ENCODE measurements around the gene AOPEP. TPM values are rescaled to one million over a fixed set of nuclear protein-coding genes. Genes with fewer than 3 reads are reported as not detected.

AOPEP gene
- total and polyA plus RNA-seq, 2 of the 13 experiments (the other 11 are each of a cell fraction or from before 2014, with no cell fraction given), result 22.2 to 41.6 TPM

DNA sequence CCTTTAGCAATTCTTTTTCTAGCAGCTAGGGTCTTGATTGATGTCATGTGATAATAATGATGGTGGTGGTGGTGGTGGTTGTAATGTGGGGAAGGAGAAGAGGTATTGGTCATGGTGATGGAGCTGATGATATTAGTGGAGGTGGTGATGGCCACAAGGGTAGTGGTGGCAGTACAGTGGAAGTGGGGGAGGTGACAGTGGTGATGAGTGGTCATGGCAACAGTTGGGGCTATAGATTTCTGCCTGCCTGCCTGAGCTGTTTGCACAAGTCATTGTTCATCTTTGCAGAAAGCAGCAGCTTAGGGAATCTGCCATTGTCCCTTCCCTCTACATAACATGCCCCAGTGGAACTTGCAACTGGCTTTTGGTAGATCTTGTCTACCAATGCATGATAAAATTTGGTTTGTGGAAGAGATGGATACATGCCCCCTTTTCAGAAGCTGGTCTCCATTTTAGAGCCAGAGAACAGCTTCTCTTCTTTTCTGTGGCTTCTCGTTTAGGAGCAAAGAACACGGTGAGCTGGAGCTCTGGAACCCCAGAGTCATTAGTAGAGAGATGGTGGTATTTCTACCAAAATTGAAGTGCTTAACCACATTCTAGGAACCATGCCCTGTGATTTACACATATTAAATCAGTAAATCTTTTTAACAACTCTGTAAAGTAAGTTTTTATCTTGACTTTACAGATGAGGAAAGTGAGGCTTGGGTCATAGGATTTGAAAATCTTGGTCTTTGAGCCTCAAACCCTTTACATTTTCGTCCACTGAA lies 100.3 kb downstream of the AOPEP start (continued):
- TF ChIP-seq, protein P1, sequence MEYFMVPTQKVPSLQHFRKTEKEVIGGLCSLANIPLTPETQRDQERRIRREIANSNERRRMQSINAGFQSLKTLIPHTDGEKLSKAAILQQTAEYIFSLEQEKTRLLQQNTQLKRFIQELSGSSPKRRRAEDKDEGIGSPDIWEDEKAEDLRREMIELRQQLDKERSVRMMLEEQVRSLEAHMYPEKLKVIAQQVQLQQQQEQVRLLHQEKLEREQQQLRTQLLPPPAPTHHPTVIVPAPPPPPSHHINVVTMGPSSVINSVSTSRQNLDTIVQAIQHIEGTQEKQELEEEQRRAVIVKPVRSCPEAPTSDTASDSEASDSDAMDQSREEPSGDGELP (IDR thresholded peaks at IDR 0.05; ENCODE audit: borderline replicate concordance, low read depth), result no peak
- TF ChIP-seq EP300 (IDR thresholded peaks at IDR 0.05; ENCODE audit: low read depth in 2 of 2, low read length in 2 of 2), result peak in 1 of 2 experiments; percentile 50; a peak in 2 of 4 replicates
- TF ChIP-seq EP300 (CRISPR knock-in tag; IDR thresholded peaks at IDR 0.05; ENCODE audit: borderline replicate concordance), result no peak
- peak; percentile 44; the same call in 1 of the 2 replicates for TF ChIP-seq FOXA3 (CRISPR knock-in tag; IDR thresholded peaks at IDR 0.05)
- no peak for TF ChIP-seq RARG (CRISPR knock-in tag; IDR thresholded peaks at IDR 0.05; ENCODE audit: low read depth)
- TF ChIP-seq KDM3A (CRISPR knock-in tag; IDR thresholded peaks at IDR 0.05; ENCODE audit: low read depth), result no peak
- peak; percentile 23; the same call in 1 of the 2 replicates for TF ChIP-seq BCL6 (CRISPR knock-in tag; IDR thresholded peaks at IDR 0.05)
- no peak for TF ChIP-seq SOX6 (IDR thresholded peaks at IDR 0.05)
- peak; percentile 79 for TF ChIP-seq SOX6 (CRISPR knock-in tag; IDR thresholded peaks at IDR 0.05)
- TF ChIP-seq SALL1 (CRISPR knock-in tag; IDR thresholded peaks at IDR 0.05), result peak; percentile 73
- TF ChIP-seq, protein P2, sequence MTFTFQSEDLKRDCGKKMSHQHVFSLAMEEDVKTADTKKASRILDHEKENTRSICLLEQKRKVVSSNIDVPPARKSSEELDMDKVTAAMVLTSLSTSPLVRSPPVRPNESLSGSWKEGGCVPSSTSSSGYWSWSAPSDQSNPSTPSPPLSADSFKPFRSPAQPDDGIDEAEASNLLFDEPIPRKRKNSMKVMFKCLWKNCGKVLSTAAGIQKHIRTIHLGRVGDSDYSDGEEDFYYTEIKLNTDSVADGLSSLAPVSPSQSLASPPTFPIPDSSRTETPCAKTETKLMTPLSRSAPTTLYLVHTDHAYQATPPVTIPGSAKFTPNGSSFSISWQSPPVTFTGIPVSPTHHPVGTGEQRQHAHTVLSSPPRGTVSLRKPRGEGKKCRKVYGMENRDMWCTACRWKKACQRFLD (CRISPR knock-in tag; IDR thresholded peaks at IDR 0.05; ENCODE audit: borderline replicate concordance), result no peak
- no peak for TF ChIP-seq ATAD3A (CRISPR knock-in tag; IDR thresholded peaks at IDR 0.05)
- TF ChIP-seq ZNF543 (CRISPR knock-in tag; IDR thresholded peaks at IDR 0.05), result no peak
- 0 out of 2 replicates have a peak, but pooled peaks have one; percentile 18 for TF ChIP-seq TBX3 (IDR thresholded peaks at IDR 0.05; ENCODE audit: borderline replicate concordance)
- no peak for TF ChIP-seq ARNT (IDR thresholded peaks at IDR 0.05)
- TF ChIP-seq CHD4 (IDR thresholded peaks at IDR 0.05; ENCODE audit: borderline replicate concordance, low read length), result 0 out of 2 replicates have a peak, but pooled peaks have one; percentile 18
- no peak for TF ChIP-seq IRF2 (CRISPR knock-in tag; IDR thresholded peaks at IDR 0.05)
- no peak for TF ChIP-seq TEAD2 (CRISPR knock-in tag; IDR thresholded peaks at IDR 0.05)
- 0 out of 2 replicates have a peak, but pooled peaks have one; percentile 12 for TF ChIP-seq CEBPG (CRISPR knock-in tag; IDR thresholded peaks at IDR 0.05)
- peak; percentile 11; the same call in 1 of the 2 replicates for TF ChIP-seq SMC3 (IDR thresholded peaks at IDR 0.05; ENCODE audit: low read length)
- TF ChIP-seq RARA (CRISPR knock-in tag; IDR thresholded peaks at IDR 0.05), result no peak
- TF ChIP-seq KDM6A (CRISPR knock-in tag; IDR thresholded peaks at IDR 0.05; ENCODE audit: low read depth), result 0 out of 2 replicates have a peak, but pooled peaks have one; percentile 15
- no peak for TF ChIP-seq RBFOX2 (IDR thresholded peaks at IDR 0.05; ENCODE audit: low read depth, low read length)
- TF ChIP-seq GTF3A (CRISPR knock-in tag; conservative IDR thresholded peaks at IDR 0.05), result no peak
- TF ChIP-seq SMAD1 (CRISPR knock-in tag; IDR thresholded peaks at IDR 0.05; ENCODE audit: borderline replicate concordance, low read depth), result no peak
- TF ChIP-seq ZNF747 (CRISPR knock-in tag; IDR thresholded peaks at IDR 0.05; ENCODE audit: borderline replicate concordance), result no peak
- TF ChIP-seq ZNF17 (CRISPR knock-in tag; IDR thresholded peaks at IDR 0.05), result no peak
- TF ChIP-seq CREB1 (IDR thresholded peaks at IDR 0.05), result 0 out of 2 replicates have a peak, but pooled peaks have one; percentile 39
- no peak for TF ChIP-seq CREB1 (CRISPR knock-in tag; IDR thresholded peaks at IDR 0.05)
- TF ChIP-seq, protein P3, sequence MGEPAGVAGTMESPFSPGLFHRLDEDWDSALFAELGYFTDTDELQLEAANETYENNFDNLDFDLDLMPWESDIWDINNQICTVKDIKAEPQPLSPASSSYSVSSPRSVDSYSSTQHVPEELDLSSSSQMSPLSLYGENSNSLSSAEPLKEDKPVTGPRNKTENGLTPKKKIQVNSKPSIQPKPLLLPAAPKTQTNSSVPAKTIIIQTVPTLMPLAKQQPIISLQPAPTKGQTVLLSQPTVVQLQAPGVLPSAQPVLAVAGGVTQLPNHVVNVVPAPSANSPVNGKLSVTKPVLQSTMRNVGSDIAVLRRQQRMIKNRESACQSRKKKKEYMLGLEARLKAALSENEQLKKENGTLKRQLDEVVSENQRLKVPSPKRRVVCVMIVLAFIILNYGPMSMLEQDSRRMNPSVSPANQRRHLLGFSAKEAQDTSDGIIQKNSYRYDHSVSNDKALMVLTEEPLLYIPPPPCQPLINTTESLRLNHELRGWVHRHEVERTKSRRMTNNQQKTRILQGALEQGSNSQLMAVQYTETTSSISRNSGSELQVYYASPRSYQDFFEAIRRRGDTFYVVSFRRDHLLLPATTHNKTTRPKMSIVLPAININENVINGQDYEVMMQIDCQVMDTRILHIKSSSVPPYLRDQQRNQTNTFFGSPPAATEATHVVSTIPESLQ (CRISPR knock-in tag; conservative IDR thresholded peaks at IDR 0.05), result no peak
